GM18526 (cell line): Measurements from ENCODE around the gene THRSP.

Experiments
- POLR2A ChIP-seq: IDR thresholded peaks from 3 replicates; pipeline ENCODE4 v1.6.1; 2011; ENCODE audit not compliant: insufficient read length; ENCODE audit errors: extremely low read depth

Gene THRSP

GRCh38 chr11:78063440-78064181 is at the start of gene THRSP:
Gene THRSP (plus strand): TSS chr11:78063861. CDS start chr11:78063882, 21 bp downstream.
- no peak for TF ChIP-seq POLR2A

- TF ChIP-seq POLR2A, result no peak
These were observed 47.8 kb upstream of the THRSP start for GRCh38 chr11:78015878-78016277.

DNA sequence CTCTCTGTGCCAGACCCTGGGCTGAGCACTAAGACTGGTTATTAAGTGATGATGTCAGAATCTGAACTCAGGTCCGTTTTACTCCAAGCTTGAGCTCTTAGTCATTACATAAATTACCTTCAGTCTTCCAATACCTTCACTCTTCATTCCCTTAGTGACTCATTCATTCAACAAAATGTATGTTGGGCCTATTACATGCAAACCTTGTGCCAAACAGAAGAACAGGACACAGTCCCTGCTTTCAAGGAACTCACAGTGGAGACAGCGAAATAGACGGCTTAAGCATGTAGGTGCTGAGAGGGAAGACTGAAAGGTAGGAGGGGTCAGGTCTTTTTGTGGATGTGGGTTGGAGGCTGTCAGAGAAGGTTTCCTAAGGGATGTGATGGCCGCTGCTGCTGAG is 43.9 kb upstream of the THRSP start:
- no peak for TF ChIP-seq POLR2A

GRCh38 chr11:78020246-78020645 is 43.4 kb upstream of the THRSP start:
- TF ChIP-seq POLR2A, result no peak

GRCh38 chr11:78021611-78022010 is 42.0 kb upstream of the THRSP start:
- TF ChIP-seq POLR2A, result no peak

DNA sequence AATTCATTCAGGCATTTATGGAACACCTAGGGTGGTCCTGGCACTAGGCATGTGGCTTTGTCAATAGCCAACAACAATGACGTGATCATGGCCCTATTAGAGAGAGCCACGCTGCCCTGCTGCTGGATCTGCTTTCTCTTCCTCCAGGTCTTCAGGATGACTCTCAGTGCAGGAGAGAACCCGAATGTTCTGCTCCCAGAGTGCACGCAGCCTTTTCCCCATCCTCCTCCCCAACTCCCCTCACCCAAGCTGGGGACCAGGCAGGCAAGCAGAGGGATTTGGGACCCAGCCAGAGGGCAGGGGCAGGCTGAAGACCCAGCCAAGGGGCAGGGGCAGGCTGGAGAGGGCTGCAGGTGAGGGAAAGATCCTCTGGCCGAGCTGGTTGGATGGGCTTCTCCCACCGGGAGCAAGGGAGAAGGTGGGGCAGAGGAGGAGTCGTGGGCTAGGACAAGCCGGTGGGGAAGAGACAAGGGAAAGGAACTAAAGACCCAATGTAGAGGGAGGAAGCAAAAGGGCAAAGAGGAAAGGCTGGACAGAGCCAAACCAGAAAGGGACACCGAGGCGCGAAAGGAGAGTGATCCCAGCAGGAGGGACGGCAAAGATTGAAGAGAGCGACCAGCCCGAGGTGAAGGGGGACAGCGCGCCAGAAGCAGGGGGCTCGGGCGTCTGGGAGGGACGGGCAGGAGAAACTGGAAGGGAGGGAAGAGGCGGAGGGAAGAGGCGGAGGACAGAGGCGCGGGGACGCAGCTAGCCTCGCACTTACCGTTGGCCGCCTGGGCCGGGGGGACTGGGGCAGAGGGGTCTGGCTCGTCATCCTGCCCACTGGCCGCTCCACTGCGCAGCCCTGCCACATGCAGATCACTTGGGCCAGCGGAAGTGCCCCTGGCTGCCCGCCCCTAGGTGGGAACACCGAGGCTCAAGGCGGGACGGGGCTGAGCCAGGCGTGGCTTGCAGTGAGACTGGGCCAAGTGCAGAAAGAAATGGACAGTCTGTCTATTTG is 41.0 kb upstream of the THRSP start, which contains the start of gene KCTD14:
KCTD14 (minus strand) TSS at position 880 of the 1,000 bp plus-strand sequence; CDS start at position 853, 27 bp downstream.
- TF ChIP-seq POLR2A, result no peak

DNA sequence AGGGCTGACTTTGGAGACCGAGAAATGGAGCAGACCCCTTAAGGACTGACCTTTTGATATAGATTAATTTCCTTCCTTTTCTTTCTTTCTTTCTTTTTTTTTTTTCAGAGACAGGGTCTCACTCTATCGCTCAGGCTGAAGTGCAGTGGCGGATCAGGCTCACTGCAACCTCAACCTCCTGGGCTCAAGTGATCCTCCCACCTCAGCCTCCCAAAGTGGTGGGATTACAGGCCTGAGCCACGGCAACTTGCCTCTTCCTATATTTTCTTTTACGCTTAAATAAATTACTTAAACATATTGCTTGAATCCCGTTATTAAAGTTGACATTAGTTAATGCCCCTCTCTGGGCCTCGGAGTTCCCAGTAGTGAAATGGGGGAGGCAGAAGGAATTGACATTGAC is 40.2 kb upstream of the THRSP start:
- no peak for TF ChIP-seq POLR2A

- TF ChIP-seq POLR2A, result no peak
These were observed 38.3 kb upstream of the THRSP start for GRCh38 chr11:78025378-78025777.

- TF ChIP-seq POLR2A, result no peak
These were observed 35.9 kb upstream of the THRSP start for GRCh38 chr11:78027759-78028158.

GRCh38 chr11:78030429-78031325 is 33.0 kb upstream of the THRSP start:
- no peak for TF ChIP-seq POLR2A

GRCh38 chr11:78031629-78032028 is 32.0 kb upstream of the THRSP start:
- TF ChIP-seq POLR2A, result no peak

GRCh38 chr11:78032090-78032489 is 31.6 kb upstream of the THRSP start:
- TF ChIP-seq POLR2A, result no peak

DNA sequence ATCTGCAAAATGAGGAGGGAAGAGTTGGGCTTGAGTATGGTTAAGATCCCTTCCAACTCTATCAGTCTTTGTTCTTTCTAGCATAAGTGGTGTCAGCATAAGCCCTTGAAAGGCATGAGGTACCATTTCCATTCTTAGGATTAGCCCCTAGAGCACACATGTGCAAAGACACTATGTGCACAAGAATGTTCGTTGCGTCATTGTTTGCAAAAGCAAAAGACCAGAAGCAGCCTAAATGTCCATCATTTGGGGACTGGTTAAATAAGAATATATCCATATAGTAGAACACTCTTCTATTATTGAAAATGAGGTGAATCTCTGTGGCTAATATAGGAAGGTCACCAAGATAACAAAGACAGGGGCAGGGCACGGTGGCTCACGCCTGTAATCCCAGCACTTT is 30.6 kb upstream of the THRSP start:
- no peak for TF ChIP-seq POLR2A

DNA sequence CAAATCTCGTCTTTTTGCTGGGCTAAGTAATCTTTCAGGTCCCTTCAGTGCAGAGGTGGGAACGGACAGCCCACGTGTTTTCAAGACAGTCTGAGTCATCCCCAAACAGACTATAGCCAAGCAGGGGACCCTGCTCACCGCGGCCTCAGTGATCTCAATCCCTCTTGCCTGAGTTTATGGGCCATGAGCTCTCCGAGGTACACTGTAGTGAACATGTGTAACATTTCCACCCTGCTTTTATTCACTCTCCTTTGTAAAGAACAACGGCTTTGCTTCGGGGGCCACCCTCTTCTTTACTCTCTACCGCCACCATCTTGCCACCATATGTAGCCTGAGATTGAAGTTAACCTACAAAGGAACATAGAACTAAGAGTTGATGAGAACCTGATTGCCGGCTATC is 29.0 kb upstream of the THRSP start:
- no peak for TF ChIP-seq POLR2A

- no peak for TF ChIP-seq POLR2A
These were observed 27.3 kb upstream of the THRSP start for GRCh38 chr11:78036313-78036712.
